Effector memory CD4-positive, alpha-beta T cell (primary cell): ENCODE data around the gene ZNF524.

Experiments
- DNase-seq, 3 donors: peaks; one replicate each; pipeline ENCODE4 v3.0.0-alpha.2; 2020
- H3K27ac ChIP-seq: 2 replicates; pipeline ENCODE4 v1.7.0; 2013; ENCODE audit warnings: mild to moderate bottlenecking, low read length, moderate library complexity; ENCODE audit not compliant: insufficient read depth, poor library complexity, severe bottlenecking
- H3K27me3 ChIP-seq: replicated peaks from 2 replicates; pipeline ENCODE4 v1.7.0; 2013; ENCODE audit warnings: mild to moderate bottlenecking, low read length; ENCODE audit not compliant: insufficient read depth, control insufficient read depth, poor library complexity, severe bottlenecking
- H3K36me3 ChIP-seq: 2 replicates; pipeline ENCODE4 v1.7.0; 2013; ENCODE audit warnings: mild to moderate bottlenecking, low read length, moderate library complexity; ENCODE audit not compliant: control insufficient read depth, insufficient read depth
- H3K4me1 ChIP-seq: 2 replicates; pipeline ENCODE4 v1.7.0; 2013; ENCODE audit warnings: low read length, mild to moderate bottlenecking; ENCODE audit not compliant: control insufficient read depth, insufficient read depth, poor library complexity, severe bottlenecking
- H3K4me3 ChIP-seq: 2 replicates; pipeline ENCODE4 v1.7.0; 2013; ENCODE audit warnings: low read length, low read depth, mild to moderate bottlenecking; ENCODE audit not compliant: insufficient read depth, poor library complexity, severe bottlenecking
- H3K9me3 ChIP-seq: 2 replicates; pipeline ENCODE4 v1.7.0; 2013; ENCODE audit warnings: mild to moderate bottlenecking, low read length, moderate library complexity; ENCODE audit not compliant: control insufficient read depth

ZNF524 gene

DNA sequence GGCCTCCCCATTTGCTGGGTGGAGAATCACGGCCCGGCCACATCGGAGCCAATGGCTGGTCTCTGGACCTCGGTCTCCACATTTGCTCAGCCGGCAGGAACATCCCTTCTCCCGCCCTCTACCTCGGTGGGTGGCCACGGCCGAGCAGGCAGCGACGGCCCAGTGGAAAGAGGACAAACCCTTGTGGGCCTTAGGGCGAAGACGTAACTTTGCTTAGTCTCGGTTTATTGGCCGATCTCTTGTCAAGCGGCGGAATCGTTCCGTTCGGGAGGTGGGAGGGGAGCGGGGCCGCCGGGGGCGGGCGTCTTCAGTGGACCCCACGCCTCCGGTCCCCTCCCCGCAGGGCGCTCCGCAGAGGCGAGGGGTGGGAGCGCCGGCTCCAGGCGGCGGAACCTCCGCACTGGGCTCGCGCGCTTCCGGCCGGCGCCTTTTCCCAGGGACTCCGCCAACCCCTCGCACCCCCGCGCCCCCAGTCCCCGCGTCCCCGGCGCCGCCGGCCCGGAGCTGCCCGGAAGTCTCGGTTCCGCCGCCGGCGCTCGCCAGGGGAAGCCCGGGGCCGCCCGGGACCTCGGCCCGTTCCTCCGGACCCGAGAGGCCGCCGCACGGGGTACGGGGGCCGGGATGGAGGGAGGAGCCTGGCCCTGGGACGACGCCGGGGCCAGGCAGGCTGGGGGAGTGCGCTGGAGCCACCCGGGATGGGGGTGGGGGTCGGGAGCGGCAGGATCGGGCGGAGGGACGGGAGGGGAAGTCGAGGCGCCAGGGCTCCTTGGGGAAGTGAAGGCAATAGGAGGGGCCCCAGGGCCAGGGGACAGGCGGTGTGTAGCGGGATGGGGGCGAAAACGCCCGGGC lies 40.7 kb downstream of the ZNF524 start, which contains the start of gene ZNF580:
Gene ZNF580 (plus strand): TSS at position 426 of the 849 bp plus-strand sequence. CDS start 1,507 bp downstream, outside the sequence.
- DNase-seq, result no peak
- peak within 1 kb of the TSS; percentile 84 for H3K27ac ChIP-seq
- H3K9me3 ChIP-seq, result no peaks in the 10 kb centered on the region
- peaks cover 52% of the 10 kb centered on the region for H3K4me1 ChIP-seq
- peaks cover 9% of the 10 kb centered on the region for H3K36me3 ChIP-seq
- no peaks in the 10 kb centered on the region for H3K27me3 ChIP-seq
- peak within 1 kb of the TSS; percentile 76 for H3K4me3 ChIP-seq

- Histone ChIP-seq H3K27ac (peak overlapping the region; percentile 84), H3K27me3 (no peaks in the 10 kb centered on the region), H3K4me1 (peaks cover 45% of the 10 kb centered on the region), H3K9me3 (no peaks in the 10 kb centered on the region), H3K36me3 (peaks cover 9% of the 10 kb centered on the region), H3K4me3 (peak overlapping the region; percentile 76)
- no peak for DNase-seq
These were observed 41.5 kb downstream of the ZNF524 start for GRCh38 chr19:55641426-55642152.

GRCh38 chr19:55642153-55643002 lies 42.3 kb downstream of the ZNF524 start:
- Histone ChIP-seq H3K9me3 (no peaks in the 10 kb centered on the region), H3K36me3 (peaks cover 9% of the 10 kb centered on the region), H3K4me3 (peak overlapping the region; percentile 76), H3K4me1 (peaks cover 39% of the 10 kb centered on the region), H3K27ac (peak overlapping the region; percentile 84), H3K27me3 (no peaks in the 10 kb centered on the region)
- DNase-seq, result no peak

DNA sequence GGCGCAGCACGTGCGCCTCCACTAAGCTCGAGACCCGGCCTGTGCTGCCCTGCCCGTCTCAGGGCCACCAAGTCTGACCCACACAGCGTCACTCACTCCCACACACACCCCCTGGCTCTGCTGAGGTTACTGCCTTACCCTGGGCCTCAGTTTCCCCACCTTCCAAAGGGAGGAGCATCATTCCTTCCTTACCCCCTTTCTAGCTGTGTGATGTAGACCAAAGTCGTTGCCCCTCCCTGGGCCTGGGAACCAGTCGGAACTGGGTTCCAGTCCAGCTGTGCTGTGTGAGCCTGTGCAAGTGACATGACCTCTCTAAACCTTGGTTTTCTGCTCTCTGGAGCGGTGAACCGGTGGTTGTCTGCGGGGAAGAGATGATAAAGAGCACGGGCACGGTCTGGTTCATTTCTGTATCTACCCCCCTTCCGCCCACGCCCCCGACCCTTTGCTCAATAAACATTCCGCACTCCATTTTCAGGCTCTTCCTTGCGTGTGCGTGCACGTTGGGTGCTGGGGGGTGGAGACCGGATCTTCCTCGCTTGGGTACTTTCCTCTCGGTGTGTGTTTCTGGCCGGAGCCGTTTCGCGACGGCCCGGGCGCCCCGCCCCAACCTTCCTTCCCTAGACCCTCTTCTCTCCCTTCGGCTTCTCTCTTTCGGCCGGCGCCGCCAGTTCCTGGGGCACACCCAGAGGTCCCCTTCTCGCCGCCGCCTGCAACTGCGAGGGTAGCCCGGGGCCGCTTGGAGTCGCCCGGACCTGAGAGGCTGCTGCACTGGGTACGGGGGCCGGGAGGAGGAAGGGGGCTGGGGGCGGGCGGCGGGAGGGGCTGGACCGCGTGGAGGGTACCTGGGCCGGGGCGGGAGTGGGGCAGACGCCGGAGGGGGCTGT lies 43.2 kb downstream of the ZNF524 start, which contains the start of gene ZNF581:
Gene ZNF581 (plus strand): TSS at position 647 of the 884 bp plus-strand sequence. CDS start 923 bp downstream, outside the sequence.
- Histone ChIP-seq H3K27ac (peak within 1 kb of the TSS; percentile 84), H3K9me3 (no peaks in the 10 kb centered on the region), H3K4me1 (peaks cover 41% of the 10 kb centered on the region), H3K36me3 (peaks cover 9% of the 10 kb centered on the region), H3K27me3 (no peaks in the 10 kb centered on the region), H3K4me3 (peak within 1 kb of the TSS; percentile 76)
- peak; percentile 54 to 66 (median 64) for DNase-seq

- Histone ChIP-seq H3K27me3 (no peaks in the 10 kb centered on the region), H3K9me3 (no peaks in the 10 kb centered on the region), H3K27ac (peak overlapping the region; percentile 84), H3K4me3 (peak overlapping the region; percentile 76), H3K4me1 (peaks cover 47% of the 10 kb centered on the region), H3K36me3 (peaks cover 9% of the 10 kb centered on the region)
- DNase-seq, result no peak
These were observed 43.7 kb downstream of the ZNF524 start for GRCh38 chr19:55643887-55644176.

- H3K4me1 ChIP-seq, result peaks cover 48% of the 10 kb centered on the region
- H3K27ac ChIP-seq, result peak overlapping the region; percentile 84
- DNase-seq, result no peak
- H3K27me3 ChIP-seq, result no peaks in the 10 kb centered on the region
- peaks cover 9% of the 10 kb centered on the region for H3K36me3 ChIP-seq
- peak overlapping the region; percentile 76 for H3K4me3 ChIP-seq
- no peaks in the 10 kb centered on the region for H3K9me3 ChIP-seq
These were observed 44.2 kb downstream of the ZNF524 start for GRCh38 chr19:55644191-55644833.

DNA sequence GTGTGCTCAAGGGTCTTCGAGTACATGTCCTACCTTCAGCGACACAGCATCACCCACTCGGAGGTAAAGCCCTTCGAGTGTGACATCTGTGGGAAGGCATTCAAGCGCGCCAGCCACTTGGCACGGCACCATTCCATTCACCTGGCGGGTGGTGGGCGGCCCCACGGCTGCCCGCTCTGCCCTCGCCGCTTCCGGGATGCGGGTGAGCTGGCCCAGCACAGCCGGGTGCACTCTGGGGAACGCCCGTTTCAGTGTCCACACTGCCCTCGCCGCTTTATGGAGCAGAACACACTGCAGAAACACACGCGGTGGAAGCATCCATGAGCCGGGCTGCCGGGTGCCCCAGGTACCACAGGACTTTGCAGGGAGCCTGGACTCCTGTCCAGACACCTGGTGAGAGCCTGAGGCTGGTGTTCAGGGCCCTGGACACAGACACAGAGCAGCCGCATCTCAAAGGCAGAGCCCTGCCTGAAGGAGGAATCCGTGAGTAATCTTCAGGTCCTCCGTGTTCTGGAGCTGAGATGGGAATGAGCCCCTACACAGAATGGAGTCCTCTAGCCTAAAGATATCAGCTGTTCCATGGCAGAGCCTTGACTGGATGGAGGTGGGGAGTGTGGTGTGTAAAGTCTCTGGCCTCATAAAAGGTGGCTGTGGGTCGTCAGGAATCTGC lies 44.9 kb downstream of the ZNF524 start:
- Histone ChIP-seq H3K4me1 (peaks cover 46% of the 10 kb centered on the region), H3K36me3 (peaks cover 9% of the 10 kb centered on the region), H3K4me3 (no peak overlapping the region), H3K9me3 (no peaks in the 10 kb centered on the region), H3K27me3 (no peaks in the 10 kb centered on the region), H3K27ac (no peak overlapping the region)
- no peak for DNase-seq

GRCh38 chr19:55645512-55645881 lies 45.4 kb downstream of the ZNF524 start:
- H3K4me3 ChIP-seq, result no peak overlapping the region
- no peak for DNase-seq
- H3K27ac ChIP-seq, result no peak overlapping the region
- peaks cover 9% of the 10 kb centered on the region for H3K36me3 ChIP-seq
- no peaks in the 10 kb centered on the region for H3K27me3 ChIP-seq
- peaks cover 42% of the 10 kb centered on the region for H3K4me1 ChIP-seq
- H3K9me3 ChIP-seq, result no peaks in the 10 kb centered on the region
